GM18508 (cell line): Measurements from ENCODE around the gene SGPP2.
"Not testable (repeated sequence)": the region's sequence is repeated elsewhere in the genome, so short reads cannot be mapped to it uniquely, and the experiment has no call there.

Experiments used
- ATAC-seq: cut with Tn5 transposase; IDR thresholded peaks from one replicate; pipeline ENCODE4 v1.9.1; 2021; ENCODE audit warnings: moderate number of reproducible peaks; ENCODE audit not compliant: insufficient read depth, unreplicated experiment

Gene SGPP2, protein sequence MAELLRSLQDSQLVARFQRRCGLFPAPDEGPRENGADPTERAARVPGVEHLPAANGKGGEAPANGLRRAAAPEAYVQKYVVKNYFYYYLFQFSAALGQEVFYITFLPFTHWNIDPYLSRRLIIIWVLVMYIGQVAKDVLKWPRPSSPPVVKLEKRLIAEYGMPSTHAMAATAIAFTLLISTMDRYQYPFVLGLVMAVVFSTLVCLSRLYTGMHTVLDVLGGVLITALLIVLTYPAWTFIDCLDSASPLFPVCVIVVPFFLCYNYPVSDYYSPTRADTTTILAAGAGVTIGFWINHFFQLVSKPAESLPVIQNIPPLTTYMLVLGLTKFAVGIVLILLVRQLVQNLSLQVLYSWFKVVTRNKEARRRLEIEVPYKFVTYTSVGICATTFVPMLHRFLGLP

GRCh38 chr2:222424276-222424728 lies at the start of gene SGPP2:
SGPP2 (plus strand) TSS chr2:222424543; CDS start chr2:222424603, 60 bp downstream.
- ATAC-seq = no peak

DNA sequence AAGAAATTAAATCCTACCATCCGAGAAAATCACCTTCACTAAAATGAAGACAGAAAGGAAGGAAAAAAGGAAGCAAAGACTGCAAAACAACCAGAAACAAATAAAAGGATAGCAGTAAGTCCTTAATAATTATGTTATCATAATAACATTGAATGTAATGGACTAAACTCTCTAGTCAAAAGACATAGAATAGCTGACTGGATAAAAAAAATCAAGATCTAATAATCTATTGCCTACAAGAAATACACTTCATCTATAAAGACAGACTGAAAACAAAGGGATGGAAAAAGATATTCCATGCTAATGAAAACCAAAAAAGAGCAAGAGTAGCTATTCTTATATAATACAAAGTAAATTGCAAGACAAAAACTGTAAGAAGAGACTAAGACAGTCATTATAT lies 48.5 kb upstream of the SGPP2 start:
- no peak for ATAC-seq

DNA sequence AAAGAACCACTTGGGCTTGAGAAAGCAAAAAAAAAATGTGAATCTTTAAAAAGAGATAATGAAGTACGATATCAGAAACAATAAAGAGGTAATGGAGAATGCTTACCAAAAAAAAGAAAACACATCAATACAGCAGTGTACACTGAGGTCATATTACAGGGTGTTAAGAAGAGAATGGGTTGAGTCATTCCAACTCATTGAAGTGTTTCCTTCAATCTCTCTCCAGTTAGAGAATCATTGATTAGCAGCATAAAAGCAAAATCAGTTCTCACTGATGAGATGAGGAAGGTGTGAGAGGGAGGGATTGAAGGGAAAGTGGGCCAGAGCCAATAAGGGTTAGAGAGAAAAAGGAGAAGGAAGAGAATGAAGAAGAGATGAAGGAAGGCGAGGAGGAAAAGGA lies 43.9 kb upstream of the SGPP2 start:
- no peak for ATAC-seq

GRCh38 chr2:222381566-222381965 lies 42.8 kb upstream of the SGPP2 start:
- ATAC-seq = no peak

GRCh38 chr2:222383255-222383654 lies 41.1 kb upstream of the SGPP2 start:
- ATAC-seq = no peak

DNA sequence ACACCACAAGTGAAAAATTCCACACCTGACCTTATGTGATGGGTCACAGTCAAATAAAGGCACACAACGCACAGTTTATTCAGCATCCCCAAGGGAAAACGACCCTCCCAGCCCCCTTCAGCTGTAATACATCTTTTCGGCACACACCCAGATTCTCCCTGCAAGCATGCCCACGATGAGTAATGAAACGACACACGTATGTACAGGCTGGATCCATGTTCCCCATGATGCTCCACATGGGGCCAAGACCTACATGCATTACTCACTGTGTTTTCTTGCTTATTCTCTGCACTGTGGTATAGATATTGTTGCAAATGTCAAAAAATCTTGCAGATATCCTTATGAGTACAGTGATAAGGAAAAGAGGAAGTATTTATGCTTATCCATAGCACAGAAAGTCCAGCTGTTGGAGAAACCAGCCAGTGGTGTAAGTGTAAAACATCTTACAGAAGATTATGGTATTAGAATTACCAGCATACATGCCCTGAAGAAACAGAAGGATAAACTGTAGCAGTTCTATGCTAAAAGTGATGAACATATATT lies 32.5 kb upstream of the SGPP2 start:
- ATAC-seq = no peak

DNA sequence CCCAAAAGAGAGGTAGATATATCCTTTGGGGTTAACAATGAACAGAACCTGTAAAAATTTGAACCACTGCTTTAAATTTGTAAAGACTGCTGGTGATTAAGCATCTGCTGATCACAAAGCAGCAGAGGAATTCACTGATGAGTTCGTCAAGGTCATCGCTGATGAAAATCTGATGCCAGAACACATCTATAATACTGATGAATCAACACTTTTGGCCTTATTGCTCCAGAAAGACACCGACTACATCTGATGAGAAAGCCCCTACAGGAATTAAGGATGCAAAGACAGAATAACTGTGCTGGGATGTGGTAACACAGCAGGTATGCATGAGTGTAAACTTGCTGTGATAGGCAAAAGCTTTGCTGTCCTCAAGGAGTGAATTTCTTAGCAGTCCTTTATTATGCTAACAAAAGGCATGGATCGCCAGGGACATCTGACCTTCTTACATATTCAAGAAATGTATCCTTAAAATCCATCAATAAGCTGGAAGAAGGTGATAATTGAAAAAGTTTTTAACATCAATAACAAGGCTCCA lies 30.5 kb upstream of the SGPP2 start:
- no peak for ATAC-seq

- ATAC-seq = no peak
Observed at GRCh38 chr2:222398446-222398885, 25.9 kb upstream of the SGPP2 start.

- ATAC-seq = no peak
Observed at GRCh38 chr2:222399038-222399783, 25.1 kb upstream of the SGPP2 start.

DNA sequence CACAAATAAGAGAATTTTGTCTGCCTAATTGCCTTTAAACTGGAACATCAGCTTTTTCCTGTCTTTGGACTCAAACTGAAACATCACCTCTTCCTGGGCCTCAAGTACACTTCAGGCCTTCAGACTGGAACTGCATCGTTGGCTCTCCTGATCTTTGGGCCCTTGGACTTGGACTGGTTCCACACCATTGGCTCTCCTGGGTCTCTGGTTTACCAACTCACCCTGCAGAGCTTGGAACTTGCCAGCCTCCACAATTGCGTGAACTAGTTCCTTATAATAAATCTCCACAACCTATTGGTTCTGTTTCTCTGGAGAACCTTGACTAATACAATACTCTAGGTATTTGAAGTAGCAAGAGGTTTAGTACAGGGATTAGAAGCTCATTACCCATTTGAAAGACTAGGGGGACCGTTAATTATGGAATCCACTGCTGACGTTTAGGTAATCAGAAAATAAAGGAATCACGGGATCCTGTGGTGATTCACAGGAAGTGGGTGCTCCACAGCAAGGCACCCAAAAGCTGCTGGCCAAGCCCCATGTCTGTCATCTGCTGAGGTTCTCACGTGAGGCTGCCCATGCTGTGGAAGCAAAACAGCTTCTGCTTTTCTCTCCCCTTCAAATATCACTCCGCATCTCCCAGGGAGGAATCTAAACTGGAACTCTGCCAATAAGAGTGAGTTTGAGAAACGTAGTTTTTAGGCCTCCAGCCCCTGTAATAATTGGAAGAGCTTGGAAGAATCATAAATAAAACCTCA lies 20.0 kb upstream of the SGPP2 start:
- no peak for ATAC-seq

GRCh38 chr2:222408684-222409083 lies 15.7 kb upstream of the SGPP2 start:
- no peak for ATAC-seq

- no peak for ATAC-seq
Observed at GRCh38 chr2:222410534-222410933, 13.8 kb upstream of the SGPP2 start.

DNA sequence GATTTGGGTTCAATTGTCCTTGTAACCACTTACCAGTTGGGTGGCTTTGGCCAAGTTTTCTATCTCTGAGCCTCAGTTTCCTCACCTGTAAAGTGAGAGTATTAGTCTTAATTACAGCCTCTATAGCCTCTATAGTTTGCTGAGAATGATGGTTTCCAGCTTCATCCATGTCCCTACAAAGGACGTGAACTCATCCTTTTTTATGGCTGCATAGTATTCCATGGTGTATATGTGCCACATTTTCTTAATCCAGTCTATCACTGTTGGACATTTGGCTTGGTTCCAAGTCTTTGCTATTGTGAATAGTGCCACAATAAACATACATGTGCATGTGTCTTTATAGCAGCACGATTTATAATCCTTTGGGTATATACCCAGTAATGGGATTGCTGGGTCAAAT lies 12.0 kb upstream of the SGPP2 start:
- not testable (repeated sequence) for ATAC-seq

GRCh38 chr2:222413295-222413911 lies 10.9 kb upstream of the SGPP2 start:
- ATAC-seq = no peak

GRCh38 chr2:222418739-222419138 lies 5.6 kb upstream of the SGPP2 start:
- ATAC-seq = no peak

DNA sequence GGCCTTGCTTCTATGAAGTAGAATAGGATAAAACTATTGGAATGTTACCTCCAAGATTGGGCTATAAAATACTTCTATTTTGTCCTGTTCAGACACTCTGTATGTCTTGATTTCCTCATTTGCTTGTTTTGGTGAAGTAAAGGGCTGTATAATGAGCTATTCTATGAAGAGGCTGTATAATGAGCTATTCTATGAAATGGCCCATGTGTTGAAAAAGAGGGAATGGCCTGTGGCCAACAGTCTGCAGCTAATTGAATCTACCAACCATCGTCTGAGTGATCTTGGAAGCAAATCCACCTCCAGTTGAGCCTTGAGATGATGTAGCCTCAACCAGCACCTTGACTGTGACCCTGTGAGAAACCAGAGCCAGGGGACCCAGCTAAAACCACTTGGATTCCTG lies 3.8 kb upstream of the SGPP2 start:
- ATAC-seq = no peak

GRCh38 chr2:222421626-222422025 lies 2.7 kb upstream of the SGPP2 start:
- ATAC-seq = no peak

- no peak for ATAC-seq
Observed at GRCh38 chr2:222423186-222423585, 1.2 kb upstream of the SGPP2 start.

- ATAC-seq = peak; percentile 30
Observed at GRCh38 chr2:222423632-222424275, 589 bp upstream of the SGPP2 start.
